ENCODE results near the gene GRIK4.

Gene GRIK4

GRCh38 chr11:120629407-120630080 is 118.0 kb downstream of the GRIK4 start:
- DNase-seq (ENCODE audit: low read depth in 2 of 2): no peak
- TF ChIP-seq, protein P1, sequence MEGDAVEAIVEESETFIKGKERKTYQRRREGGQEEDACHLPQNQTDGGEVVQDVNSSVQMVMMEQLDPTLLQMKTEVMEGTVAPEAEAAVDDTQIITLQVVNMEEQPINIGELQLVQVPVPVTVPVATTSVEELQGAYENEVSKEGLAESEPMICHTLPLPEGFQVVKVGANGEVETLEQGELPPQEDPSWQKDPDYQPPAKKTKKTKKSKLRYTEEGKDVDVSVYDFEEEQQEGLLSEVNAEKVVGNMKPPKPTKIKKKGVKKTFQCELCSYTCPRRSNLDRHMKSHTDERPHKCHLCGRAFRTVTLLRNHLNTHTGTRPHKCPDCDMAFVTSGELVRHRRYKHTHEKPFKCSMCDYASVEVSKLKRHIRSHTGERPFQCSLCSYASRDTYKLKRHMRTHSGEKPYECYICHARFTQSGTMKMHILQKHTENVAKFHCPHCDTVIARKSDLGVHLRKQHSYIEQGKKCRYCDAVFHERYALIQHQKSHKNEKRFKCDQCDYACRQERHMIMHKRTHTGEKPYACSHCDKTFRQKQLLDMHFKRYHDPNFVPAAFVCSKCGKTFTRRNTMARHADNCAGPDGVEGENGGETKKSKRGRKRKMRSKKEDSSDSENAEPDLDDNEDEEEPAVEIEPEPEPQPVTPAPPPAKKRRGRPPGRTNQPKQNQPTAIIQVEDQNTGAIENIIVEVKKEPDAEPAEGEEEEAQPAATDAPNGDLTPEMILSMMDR (IDR thresholded peaks at IDR 0.05; ENCODE audit: low read depth, low read length): no peak
- H3K4me3 ChIP-seq (replicated peaks in 1 of 2; ENCODE audit: low read depth in 2 of 2, low read length in 2 of 2): no peak overlapping the region

GRCh38 chr11:120630122-120630521 is 118.6 kb downstream of the GRIK4 start:
- no peak overlapping the region for H3K4me3 ChIP-seq (replicated peaks in 1 of 2; ENCODE audit: low read depth in 2 of 2, low read length in 2 of 2)
- TF ChIP-seq, protein P1 (IDR thresholded peaks at IDR 0.05; ENCODE audit: low read depth, low read length): no peak
- no peak for DNase-seq (ENCODE audit: low read depth in 2 of 2)

DNA sequence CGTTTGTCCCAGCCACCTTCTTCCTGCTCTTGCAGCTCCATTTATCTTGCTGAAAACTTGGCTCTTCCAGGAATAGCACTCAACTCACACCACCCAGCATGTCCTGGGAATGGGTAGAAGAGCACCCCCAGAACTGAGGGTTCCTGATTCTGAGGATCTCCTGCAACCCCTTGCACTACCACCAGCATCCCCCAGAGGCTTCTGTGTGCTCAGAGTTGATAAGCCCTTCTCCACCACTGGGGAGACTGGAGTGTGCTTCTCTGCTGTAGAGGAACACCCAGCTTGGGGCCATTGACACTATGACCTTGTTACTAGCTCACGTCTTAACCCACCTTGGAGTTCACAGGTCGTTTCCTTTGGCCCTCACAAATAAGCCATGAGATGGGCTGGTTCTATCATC is 121.0 kb downstream of the GRIK4 start:
- TF ChIP-seq, protein P1 (IDR thresholded peaks at IDR 0.05; ENCODE audit: low read depth, low read length): no peak
- no peak for DNase-seq (ENCODE audit: low read depth in 2 of 2)
- no peak overlapping the region for H3K4me3 ChIP-seq (replicated peaks in 1 of 2; ENCODE audit: low read depth in 2 of 2, low read length in 2 of 2)

GRCh38 chr11:120633616-120634393 is 122.3 kb downstream of the GRIK4 start:
- H3K4me3 ChIP-seq (replicated peaks in 1 of 2; ENCODE audit: low read depth in 2 of 2, low read length in 2 of 2): no peak overlapping the region
- TF ChIP-seq, protein P1 (IDR thresholded peaks at IDR 0.05; ENCODE audit: low read depth, low read length): no peak
- DNase-seq (ENCODE audit: low read depth in 2 of 2): no peak

GRCh38 chr11:120634706-120635105 is 123.2 kb downstream of the GRIK4 start:
- TF ChIP-seq, protein P1 (IDR thresholded peaks at IDR 0.05; ENCODE audit: low read depth, low read length): no peak
- no peak overlapping the region for H3K4me3 ChIP-seq (replicated peaks in 1 of 2; ENCODE audit: low read depth in 2 of 2, low read length in 2 of 2)
- no peak for DNase-seq (ENCODE audit: low read depth in 2 of 2)

- TF ChIP-seq, protein P1 (IDR thresholded peaks at IDR 0.05; ENCODE audit: low read depth, low read length): no peak
These were observed 123.7 kb downstream of the GRIK4 start for GRCh38 chr11:120635136-120635810.

More at GRCh38 chr11:120635136-120635810, 123.7 kb downstream of the GRIK4 start:
- no peak overlapping the region for H3K4me3 ChIP-seq (replicated peaks in 1 of 2; ENCODE audit: low read depth in 2 of 2, low read length in 2 of 2)
- DNase-seq (ENCODE audit: low read depth in 2 of 2): no peak

All from cardiac fibroblast (primary cell).